Measurements from ENCODE around the gene BET1L.

- TF ChIP-seq CTCF (conservative IDR thresholded peaks at IDR 0.05; ENCODE audit: low read length) (no peak), EZH2phosphoT487 (IDR thresholded peaks at IDR 0.05; ENCODE audit: borderline replicate concordance) (no peak)
These were observed 5.2 kb downstream of the BET1L start for GRCh38 chr11:201966-202365.

All from Loucy (cell line).